Stimulated activated CD8-positive, alpha-beta memory T cell treated with anti-CD3 and anti-CD28 coated beads, Interleukin-2, amount 100 ng/mL, for 48 hours (primary cell): ENCODE measurements around the gene KIF1B.

Experiments used
- DNase-seq, 2 donors: peaks; one replicate each; pipeline ENCODE4 v3.0.0-alpha.2; 2020; ENCODE audit warnings: low read depth in 2 of 2

KIF1B gene

GRCh38 chr1:10429868-10430215 is 219.5 kb downstream of the KIF1B start:
- peak in 1 of 2 donors; percentile 10 for DNase-seq

GRCh38 chr1:10430216-10431069 is 220.1 kb downstream of the KIF1B start, which contains the start of gene CENPS:
Gene CENPS (plus strand): TSS chr1:10430433. CDS start chr1:10430518, 85 bp downstream.
- DNase-seq: peak; percentile 90 to 98
